ENCODE data around the gene SPTLC2. TPM values are rescaled to one million over a fixed set of nuclear protein-coding genes. Genes with fewer than 3 reads are reported as not detected.

Gene SPTLC2
- total RNA-seq, 1 experiment from 2014 or later: 68.4 TPM

DNA sequence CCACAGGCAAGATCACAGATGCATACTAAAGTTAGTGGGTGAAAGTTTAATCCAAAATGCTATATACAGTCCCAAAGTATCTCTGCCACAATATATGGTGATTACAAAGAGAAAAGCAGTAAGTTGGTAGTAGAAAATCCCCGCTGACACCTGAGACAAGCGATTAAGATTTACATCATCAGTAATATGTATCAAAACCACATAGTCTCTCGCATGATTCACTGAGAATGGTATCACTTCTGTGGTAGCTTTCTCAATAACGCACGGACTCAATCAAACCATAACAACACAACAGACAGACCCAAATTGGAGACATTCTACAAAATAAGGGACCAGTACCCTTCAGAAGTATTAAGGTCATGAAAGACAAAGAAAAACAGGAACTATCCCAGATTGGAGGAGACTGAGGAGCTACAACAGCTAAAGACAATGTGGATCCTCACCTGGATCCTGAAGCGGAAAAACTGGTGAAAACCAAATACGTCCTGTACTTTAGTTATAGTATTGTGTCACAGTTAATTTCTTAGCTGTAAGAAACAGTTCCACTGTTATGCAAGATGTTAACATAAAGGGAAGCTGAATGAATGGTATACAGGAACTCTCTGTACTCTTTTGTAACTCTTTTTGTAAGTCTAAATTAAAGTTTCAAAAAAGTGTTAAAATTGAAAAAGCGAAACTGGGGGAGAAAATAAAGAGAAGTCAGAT is 51.0 kb downstream of the SPTLC2 start:
- no peak overlapping the region for H3K4me2 ChIP-seq
- H3K27me3 ChIP-seq (ENCODE audit: insufficient read depth, low read depth): no peaks in the 10 kb centered on the region
- ChIA-PET CTCF (interaction anchor here (0.7 kb wide), 2 partner anchors 142 to 156 kb away, joined by 8 to 17 read pairs; no protein-coding TSS in a partner anchor), POLR2A (ENCODE audit: unreplicated experiment) (no interaction called here)
- peaks cover 18% of the 10 kb centered on the region for H3K36me3 ChIP-seq (ENCODE audit: low read depth)
- peaks cover 22% of the 10 kb centered on the region for H3F3A ChIP-seq (ENCODE audit: insufficient read depth, low read depth)
- peaks cover 8% of the 10 kb centered on the region; the same call in 1 of the 2 replicates for H4K20me1 ChIP-seq (ENCODE audit: insufficient read depth)
- no peak for DNase-seq
- no peaks in the 10 kb centered on the region for H3K4me1 ChIP-seq (replicated peaks; ENCODE audit: insufficient read depth)
- no TSS peak for BruUV-seq (replicated peaks)
- H3K27ac ChIP-seq: 0 out of 2 replicates have a peak overlapping the region, but pooled peaks have one; percentile 7
- no peaks in the 10 kb centered on the region for H3K9me2 ChIP-seq (ENCODE audit: insufficient read depth)
- TF ChIP-seq, protein P1, sequence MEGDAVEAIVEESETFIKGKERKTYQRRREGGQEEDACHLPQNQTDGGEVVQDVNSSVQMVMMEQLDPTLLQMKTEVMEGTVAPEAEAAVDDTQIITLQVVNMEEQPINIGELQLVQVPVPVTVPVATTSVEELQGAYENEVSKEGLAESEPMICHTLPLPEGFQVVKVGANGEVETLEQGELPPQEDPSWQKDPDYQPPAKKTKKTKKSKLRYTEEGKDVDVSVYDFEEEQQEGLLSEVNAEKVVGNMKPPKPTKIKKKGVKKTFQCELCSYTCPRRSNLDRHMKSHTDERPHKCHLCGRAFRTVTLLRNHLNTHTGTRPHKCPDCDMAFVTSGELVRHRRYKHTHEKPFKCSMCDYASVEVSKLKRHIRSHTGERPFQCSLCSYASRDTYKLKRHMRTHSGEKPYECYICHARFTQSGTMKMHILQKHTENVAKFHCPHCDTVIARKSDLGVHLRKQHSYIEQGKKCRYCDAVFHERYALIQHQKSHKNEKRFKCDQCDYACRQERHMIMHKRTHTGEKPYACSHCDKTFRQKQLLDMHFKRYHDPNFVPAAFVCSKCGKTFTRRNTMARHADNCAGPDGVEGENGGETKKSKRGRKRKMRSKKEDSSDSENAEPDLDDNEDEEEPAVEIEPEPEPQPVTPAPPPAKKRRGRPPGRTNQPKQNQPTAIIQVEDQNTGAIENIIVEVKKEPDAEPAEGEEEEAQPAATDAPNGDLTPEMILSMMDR (conservative IDR thresholded peaks at IDR 0.05): no peak
- no peak for TF ChIP-seq EZH2 (IDR thresholded peaks at IDR 0.05; ENCODE audit: low read depth)
- H3K9me3 ChIP-seq (ENCODE audit: insufficient read depth, low read depth): no peaks in the 10 kb centered on the region
- no peak overlapping the region for H2AFZ ChIP-seq
- H3K4me3 ChIP-seq: no peak overlapping the region
- H3K79me2 ChIP-seq (ENCODE audit: low read depth): peaks cover 8% of the 10 kb centered on the region; the same call in 1 of the 2 replicates
- intact Hi-C loops (cut with micrococcal nuclease; ENCODE audit: unreplicated experiment): loop anchor here (5.0 kb wide), 1 partner anchor 142 kb away; the partner anchor contains the start of genes ALKBH1 and SLIRP

DNA sequence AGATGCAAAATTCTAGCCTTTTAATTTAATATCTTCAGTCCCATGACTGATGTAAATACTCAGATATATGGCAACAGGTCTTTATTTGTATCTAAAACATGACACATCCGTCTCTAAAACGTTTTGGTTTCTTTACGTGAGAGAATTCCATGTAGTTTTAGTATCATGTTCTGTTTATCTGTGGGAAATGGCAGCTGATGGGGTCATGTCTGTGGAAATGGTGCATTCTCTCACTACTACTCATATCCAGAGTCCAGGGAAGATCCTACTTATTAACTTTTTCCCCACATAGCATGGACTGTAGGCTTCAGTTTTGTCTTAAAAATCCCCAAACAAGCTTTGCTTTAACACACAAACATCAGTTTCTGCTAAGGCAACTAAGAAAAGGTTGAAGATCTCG is 53.8 kb downstream of the SPTLC2 start:
- no peaks in the 10 kb centered on the region; the same call in 1 of the 2 replicates for H4K20me1 ChIP-seq (ENCODE audit: insufficient read depth)
- H3K79me2 ChIP-seq (ENCODE audit: low read depth): no peaks in the 10 kb centered on the region
- no peak for TF ChIP-seq EZH2 (IDR thresholded peaks at IDR 0.05; ENCODE audit: low read depth)
- TF ChIP-seq, protein P1 (conservative IDR thresholded peaks at IDR 0.05): no peak
- no peaks in the 10 kb centered on the region for H3K4me1 ChIP-seq (replicated peaks; ENCODE audit: insufficient read depth)
- POLR2A ChIA-PET (ENCODE audit: unreplicated experiment): interaction anchor here (0.7 kb wide), 1 partner anchor 19 kb away, joined by 3 read pairs; no protein-coding TSS in a partner anchor
- H3K9me2 ChIP-seq (ENCODE audit: insufficient read depth): no peaks in the 10 kb centered on the region
- no peak for DNase-seq
- no peaks in the 10 kb centered on the region; the same call in 1 of the 2 replicates for H3K36me3 ChIP-seq (ENCODE audit: low read depth)
- H2AFZ ChIP-seq: no peak overlapping the region
- no peak overlapping the region for H3K4me2 ChIP-seq
- no TSS peak for BruUV-seq (replicated peaks)
- CTCF ChIA-PET: interaction anchor here (0.5 to 0.6 kb wide), 2 partner anchors 8 to 199 kb away, joined by 4 to 10 read pairs; no protein-coding TSS in a partner anchor
- H3K9me3 ChIP-seq (ENCODE audit: insufficient read depth, low read depth): no peaks in the 10 kb centered on the region
- no peak overlapping the region for H3K4me3 ChIP-seq
- no peaks in the 10 kb centered on the region for H3K27me3 ChIP-seq (ENCODE audit: insufficient read depth, low read depth)
- peaks cover 7% of the 10 kb centered on the region for H3F3A ChIP-seq (ENCODE audit: insufficient read depth, low read depth)
- no peak overlapping the region for H3K27ac ChIP-seq
- intact Hi-C loops (cut with micrococcal nuclease; ENCODE audit: unreplicated experiment): no loop called here

DNA sequence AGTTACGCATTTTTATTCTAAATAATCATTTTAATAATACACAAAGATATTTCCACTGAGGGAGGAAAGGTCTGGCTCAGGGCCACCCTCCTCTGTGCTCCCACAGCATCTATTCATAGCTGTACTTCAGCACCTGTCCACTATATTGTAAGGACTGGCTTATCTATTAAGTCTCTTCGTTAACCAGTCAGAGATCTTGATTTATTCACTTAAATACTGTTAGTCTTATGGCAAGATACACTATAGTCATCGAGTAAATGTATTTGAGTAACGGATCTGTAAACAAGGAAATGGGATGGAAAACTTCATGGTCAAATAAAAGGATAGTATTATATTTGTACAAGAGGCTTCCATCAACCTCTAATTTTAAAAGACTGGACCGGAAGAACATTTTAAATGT is 54.6 kb downstream of the SPTLC2 start:
- H3K36me3 ChIP-seq (ENCODE audit: low read depth): peaks cover 3% of the 10 kb centered on the region; the same call in 1 of the 2 replicates
- BruUV-seq (replicated peaks): no TSS peak
- TF ChIP-seq EZH2 (IDR thresholded peaks at IDR 0.05; ENCODE audit: low read depth): no peak
- TF ChIP-seq, protein P1 (conservative IDR thresholded peaks at IDR 0.05): no peak
- CTCF ChIA-PET: no interaction called here
- POLR2A ChIA-PET (ENCODE audit: unreplicated experiment): interaction anchor here (0.7 kb wide), 1 partner anchor 20 kb away, joined by 3 read pairs; no protein-coding TSS in a partner anchor
- H3K4me2 ChIP-seq: no peak overlapping the region
- no peaks in the 10 kb centered on the region for H3K4me1 ChIP-seq (replicated peaks; ENCODE audit: insufficient read depth)
- H3F3A ChIP-seq (ENCODE audit: insufficient read depth, low read depth): peaks cover 5% of the 10 kb centered on the region; the same call in 1 of the 2 replicates
- H3K9me2 ChIP-seq (ENCODE audit: insufficient read depth): no peaks in the 10 kb centered on the region
- H4K20me1 ChIP-seq (ENCODE audit: insufficient read depth): no peaks in the 10 kb centered on the region; the same call in 1 of the 2 replicates
- H3K27ac ChIP-seq: no peak overlapping the region
- no peaks in the 10 kb centered on the region for H3K27me3 ChIP-seq (ENCODE audit: insufficient read depth, low read depth)
- H3K9me3 ChIP-seq (ENCODE audit: insufficient read depth, low read depth): no peaks in the 10 kb centered on the region
- H3K4me3 ChIP-seq: no peak overlapping the region
- no peak for DNase-seq
- H3K79me2 ChIP-seq (ENCODE audit: low read depth): no peaks in the 10 kb centered on the region
- no peak overlapping the region for H2AFZ ChIP-seq
- intact Hi-C loops (cut with micrococcal nuclease; ENCODE audit: unreplicated experiment): no loop called here

Data from PC-9 (cell line).